ENCODE results near the gene FYB1. TPM values are rescaled to one million over a fixed set of nuclear protein-coding genes. Genes with fewer than 3 reads are reported as not detected.

Gene FYB1
- total and polyA plus RNA-seq, 11 donors, result 0.82 to 67.2 (median 2.8) TPM

- no peak for TF ChIP-seq POLR2A (IDR thresholded peaks at IDR 0.05)
- TF ChIP-seq CTCF (IDR thresholded peaks at IDR 0.05), result no peak
- ATAC-seq (no peak), DNase-seq (no peak)
- intact Hi-C loops (cut with DNase I), result no loop called here
- 78 to 87% (median 86%) methylated on average over 3 of the region's 3 CpGs for WGBS, 4 donors
- Histone ChIP-seq H3K27me3 (no peaks in the 10 kb centered on the region), H3K36me3 (peaks cover 0 to 30% (median 13%) of the 10 kb centered on the region in 9 donors), H3K4me1 (peaks cover 0 to 83% (median 42%) of the 10 kb centered on the region in 12 donors), H3K27ac (peak overlapping the region in 2 of 12 donors; percentile 11 to 17), H3K9me3 (peaks cover 0 to 16% (median 0%) of the 10 kb centered on the region in 12 donors), H3K4me3 (no peak overlapping the region)
These were observed 151.3 kb downstream of the FYB1 start for GRCh38 chr5:39068099-39068498.

- peaks cover 0 to 16% (median 0%) of the 10 kb centered on the region in 12 donors for H3K9me3 ChIP-seq
- DNase-seq (no peak), ATAC-seq (peak in 2 of 4 donors; percentile 14 to 43)
- H3K27ac ChIP-seq, result peak overlapping the region in 1 of 12 donors; percentile 7
- WGBS, 4 donors, result 64 to 87% (median 77%) methylated on average over 3 of the region's 3 CpGs
- intact Hi-C loops (cut with DNase I), result no loop called here
- TF ChIP-seq CTCF (IDR thresholded peaks at IDR 0.05) (no peak), POLR2A (IDR thresholded peaks at IDR 0.05) (no peak)
- peaks cover 0 to 25% (median 13%) of the 10 kb centered on the region in 9 donors for H3K36me3 ChIP-seq
- no peaks in the 10 kb centered on the region for H3K27me3 ChIP-seq
- H3K4me1 ChIP-seq, result peaks cover 8 to 85% (median 40%) of the 10 kb centered on the region in 12 donors
- H3K4me3 ChIP-seq, result no peak overlapping the region
These were observed 154.9 kb downstream of the FYB1 start for GRCh38 chr5:39064450-39064849.

GRCh38 chr5:39063037-39063436 is 156.3 kb downstream of the FYB1 start:
- TF ChIP-seq POLR2A (IDR thresholded peaks at IDR 0.05), result no peak
- peaks cover 0 to 16% (median 0%) of the 10 kb centered on the region in 12 donors for H3K9me3 ChIP-seq
- DNase-seq, result no peak
- no peaks in the 10 kb centered on the region for H3K27me3 ChIP-seq
- ATAC-seq, result peak; percentile 21 to 50 (median 38)
- H3K4me1 ChIP-seq, result peaks cover 8 to 85% (median 48%) of the 10 kb centered on the region in 12 donors
- H3K27ac ChIP-seq, result peak overlapping the region in 8 of 12 donors; percentile 10 to 42 (median 23)
- WGBS, 4 donors, result 39 to 51% (median 43%) methylated on average over 2 of the region's 2 CpGs
- intact Hi-C loops (cut with DNase I), result no loop called here
- H3K36me3 ChIP-seq, result peaks cover 0 to 17% (median 7%) of the 10 kb centered on the region in 9 donors
- no peak overlapping the region for H3K4me3 ChIP-seq

- H3K27ac ChIP-seq, result peak overlapping the region in 7 of 12 donors; percentile 12 to 42 (median 28)
- TF ChIP-seq POLR2A (IDR thresholded peaks at IDR 0.05) (no peak), CTCF (IDR thresholded peaks at IDR 0.05) (no peak)
- peaks cover 0 to 16% (median 0%) of the 10 kb centered on the region in 12 donors for H3K9me3 ChIP-seq
- peaks cover 8 to 84% (median 51%) of the 10 kb centered on the region in 12 donors for H3K4me1 ChIP-seq
- no peaks in the 10 kb centered on the region for H3K27me3 ChIP-seq
- intact Hi-C loops (cut with DNase I), result no loop called here
- peaks cover 0 to 17% (median 7%) of the 10 kb centered on the region in 9 donors for H3K36me3 ChIP-seq
- H3K4me3 ChIP-seq, result no peak overlapping the region
- DNase-seq (no peak), ATAC-seq (no peak)
These were observed 156.8 kb downstream of the FYB1 start for GRCh38 chr5:39062530-39062929.

GRCh38 chr5:39062104-39062503 is 157.3 kb downstream of the FYB1 start:
- intact Hi-C loops (cut with DNase I), result no loop called here
- Histone ChIP-seq H3K9me3 (peaks cover 0 to 12% (median 0%) of the 10 kb centered on the region in 12 donors), H3K4me3 (no peak overlapping the region), H3K27ac (peak overlapping the region in 6 of 12 donors; percentile 21 to 42 (median 30)), H3K27me3 (no peaks in the 10 kb centered on the region), H3K36me3 (peaks cover 0 to 13% (median 6%) of the 10 kb centered on the region in 9 donors), H3K4me1 (peaks cover 8 to 86% (median 55%) of the 10 kb centered on the region in 12 donors)
- ATAC-seq, result peak in 2 of 4 donors; percentile 30 to 43
- no peak for DNase-seq
- TF ChIP-seq CTCF (IDR thresholded peaks at IDR 0.05) (no peak), POLR2A (IDR thresholded peaks at IDR 0.05) (no peak)
- 67 to 76% (median 68%) methylated on average over 3 of the region's 3 CpGs for WGBS, 4 donors

All from heart left ventricle (tissue), 16 donors.